ENCODE results near the gene BATF3. TPM values are rescaled to one million over a fixed set of nuclear protein-coding genes. Genes with fewer than 3 reads are reported as not detected.
"Not testable (repeated sequence)": the region's sequence is repeated elsewhere in the genome, so short reads cannot be mapped to it uniquely, and the experiment has no call there.

The BATF3 gene
- total RNA-seq, 1 donor from 2014 or later, result 4.2 TPM

GRCh38 chr1:212664409-212665199 lies 35.0 kb downstream of the BATF3 start:
- DNase-seq (ENCODE audit: low spot score), result no peak

GRCh38 chr1:212658250-212658649 lies 41.4 kb downstream of the BATF3 start:
- not testable (repeated sequence) for DNase-seq (ENCODE audit: low spot score)

- DNase-seq (ENCODE audit: low spot score), result no peak
Measured at GRCh38 chr1:212656730-212657129, 42.9 kb downstream of the BATF3 start.

- DNase-seq (ENCODE audit: low spot score), result no peak
Measured at GRCh38 chr1:212655668-212656440, 43.8 kb downstream of the BATF3 start.

- DNase-seq (ENCODE audit: low spot score), result no peak
Measured at GRCh38 chr1:212652609-212653008, 47.0 kb downstream of the BATF3 start.

- DNase-seq (ENCODE audit: low spot score), result no peak
Measured at GRCh38 chr1:212651977-212652376, 47.7 kb downstream of the BATF3 start.

GRCh38 chr1:212651521-212651920 lies 48.1 kb downstream of the BATF3 start:
- DNase-seq (ENCODE audit: low spot score), result no peak

- DNase-seq (ENCODE audit: low spot score), result no peak
Measured at GRCh38 chr1:212650228-212650627, 49.4 kb downstream of the BATF3 start.

- no peak for DNase-seq (ENCODE audit: low spot score)
Measured at GRCh38 chr1:212649020-212649419, 50.6 kb downstream of the BATF3 start.

GRCh38 chr1:212648431-212648830 lies 51.2 kb downstream of the BATF3 start:
- DNase-seq (ENCODE audit: low spot score), result no peak

- no peak for DNase-seq (ENCODE audit: low spot score)
Measured at GRCh38 chr1:212647004-212647403, 52.6 kb downstream of the BATF3 start.

- no peak for DNase-seq (ENCODE audit: low spot score)
Measured at GRCh38 chr1:212646588-212646987, 53.1 kb downstream of the BATF3 start.

- no peak for DNase-seq (ENCODE audit: low spot score)
Measured at GRCh38 chr1:212645546-212646543, 53.8 kb downstream of the BATF3 start.

- no peak for DNase-seq (ENCODE audit: low spot score)
Measured at GRCh38 chr1:212644866-212645545, 54.6 kb downstream of the BATF3 start.

GRCh38 chr1:212643877-212644276 lies 55.8 kb downstream of the BATF3 start:
- DNase-seq (ENCODE audit: low spot score), result no peak

GRCh38 chr1:212641956-212642355 lies 57.7 kb downstream of the BATF3 start:
- no peak for DNase-seq (ENCODE audit: low spot score)

GRCh38 chr1:212640223-212640878 lies 59.3 kb downstream of the BATF3 start:
- no peak for DNase-seq (ENCODE audit: low spot score)

GRCh38 chr1:212639524-212639923 lies 60.1 kb downstream of the BATF3 start:
- not testable (repeated sequence) for DNase-seq (ENCODE audit: low spot score)

GRCh38 chr1:212638492-212639151 lies 61.0 kb downstream of the BATF3 start:
- DNase-seq (ENCODE audit: low spot score), result peak; percentile 32

- no peak for DNase-seq (ENCODE audit: low spot score)
Measured at GRCh38 chr1:212637902-212638301, 61.7 kb downstream of the BATF3 start.
